Measurements from ENCODE around the gene BNIPL.

The BNIPL gene

DNA sequence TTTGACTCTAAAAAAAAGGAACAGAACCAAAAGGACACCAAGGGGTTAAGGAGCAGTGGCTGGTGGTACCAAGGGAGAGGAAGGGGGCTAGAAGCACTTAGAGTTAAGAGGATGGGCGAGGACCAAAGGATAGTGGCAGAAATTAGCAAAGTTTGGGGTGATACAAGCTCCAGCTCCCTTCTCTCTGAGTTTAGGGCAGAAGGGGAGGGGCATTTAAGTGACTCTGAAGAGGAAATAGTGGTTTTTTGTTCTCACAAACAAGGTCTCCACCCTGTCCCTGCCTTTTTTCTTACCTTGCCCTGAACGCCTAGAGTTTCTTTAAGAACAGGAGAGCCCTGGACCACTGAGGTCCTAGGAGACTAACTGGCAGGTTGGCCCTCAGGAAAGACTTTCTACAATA, 19.8 kb downstream of the BNIPL start:
- TF ChIP-seq SUZ12 (IDR thresholded peaks at IDR 0.05; ENCODE audit: extremely low read depth, insufficient read depth, insufficient read length) (no peak), ZNF274 (IDR thresholded peaks at IDR 0.05; ENCODE audit: low read depth, low read length) (no peak)
- DNase-seq (ENCODE audit: low read depth, low spot score) = no peak
- Histone ChIP-seq H3K27me3 (ENCODE audit: insufficient read depth, insufficient read length) (no peaks in the 10 kb centered on the region), H3K36me3 (ENCODE audit: insufficient read depth, insufficient read length, low read length) (peaks cover 68% of the 10 kb centered on the region), H3K4me1 (ENCODE audit: insufficient read depth, insufficient read length) (peaks cover 20% of the 10 kb centered on the region), H3K9me3 (ENCODE audit: insufficient read depth, low read length) (no peaks in the 10 kb centered on the region), H3K4me3 (ENCODE audit: insufficient read length, low read depth) (no peak overlapping the region), H3K9ac (ENCODE audit: insufficient read length, low read depth) (peak overlapping the region; percentile 37)

DNA sequence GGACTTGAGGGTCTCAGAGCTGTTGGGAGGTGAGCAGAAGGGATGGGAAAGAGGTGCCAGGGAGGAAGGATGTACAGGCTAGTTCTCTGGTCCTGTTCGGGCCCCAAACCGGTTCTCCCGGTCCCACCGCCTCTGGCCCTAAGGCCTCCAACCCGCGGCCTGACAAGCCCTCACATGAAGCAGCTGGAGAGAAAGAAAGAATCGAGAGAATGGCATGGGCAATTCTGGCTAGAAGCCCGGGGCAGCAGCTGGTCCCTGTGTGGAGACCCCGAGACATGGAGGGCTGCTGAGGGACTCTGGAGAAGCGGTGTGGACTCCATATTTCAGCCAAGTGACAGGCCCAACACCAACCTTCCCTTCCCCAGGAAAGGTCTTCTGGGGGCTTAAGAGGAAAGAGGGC, 22.3 kb downstream of the BNIPL start:
- H3K4me3 ChIP-seq (ENCODE audit: insufficient read length, low read depth) = peak overlapping the region; percentile 90
- TF ChIP-seq ZNF274 (IDR thresholded peaks at IDR 0.05; ENCODE audit: low read depth, low read length) (no peak), YY1 (IDR thresholded peaks at IDR 0.05; ENCODE audit: insufficient read depth, insufficient read length) (no peak), SUZ12 (IDR thresholded peaks at IDR 0.05; ENCODE audit: extremely low read depth, insufficient read depth, insufficient read length) (no peak)
- peaks cover 52% of the 10 kb centered on the region for H3K36me3 ChIP-seq (ENCODE audit: insufficient read depth, insufficient read length, low read length)
- H3K9ac ChIP-seq (ENCODE audit: insufficient read length, low read depth) = peak overlapping the region; percentile 98
- H3K4me1 ChIP-seq (ENCODE audit: insufficient read depth, insufficient read length) = peaks cover 20% of the 10 kb centered on the region
- no peak for DNase-seq (ENCODE audit: low read depth, low spot score)
- no peaks in the 10 kb centered on the region for H3K27me3 ChIP-seq (ENCODE audit: insufficient read depth, insufficient read length)
- H3K9me3 ChIP-seq (ENCODE audit: insufficient read depth, low read length) = no peaks in the 10 kb centered on the region

DNA sequence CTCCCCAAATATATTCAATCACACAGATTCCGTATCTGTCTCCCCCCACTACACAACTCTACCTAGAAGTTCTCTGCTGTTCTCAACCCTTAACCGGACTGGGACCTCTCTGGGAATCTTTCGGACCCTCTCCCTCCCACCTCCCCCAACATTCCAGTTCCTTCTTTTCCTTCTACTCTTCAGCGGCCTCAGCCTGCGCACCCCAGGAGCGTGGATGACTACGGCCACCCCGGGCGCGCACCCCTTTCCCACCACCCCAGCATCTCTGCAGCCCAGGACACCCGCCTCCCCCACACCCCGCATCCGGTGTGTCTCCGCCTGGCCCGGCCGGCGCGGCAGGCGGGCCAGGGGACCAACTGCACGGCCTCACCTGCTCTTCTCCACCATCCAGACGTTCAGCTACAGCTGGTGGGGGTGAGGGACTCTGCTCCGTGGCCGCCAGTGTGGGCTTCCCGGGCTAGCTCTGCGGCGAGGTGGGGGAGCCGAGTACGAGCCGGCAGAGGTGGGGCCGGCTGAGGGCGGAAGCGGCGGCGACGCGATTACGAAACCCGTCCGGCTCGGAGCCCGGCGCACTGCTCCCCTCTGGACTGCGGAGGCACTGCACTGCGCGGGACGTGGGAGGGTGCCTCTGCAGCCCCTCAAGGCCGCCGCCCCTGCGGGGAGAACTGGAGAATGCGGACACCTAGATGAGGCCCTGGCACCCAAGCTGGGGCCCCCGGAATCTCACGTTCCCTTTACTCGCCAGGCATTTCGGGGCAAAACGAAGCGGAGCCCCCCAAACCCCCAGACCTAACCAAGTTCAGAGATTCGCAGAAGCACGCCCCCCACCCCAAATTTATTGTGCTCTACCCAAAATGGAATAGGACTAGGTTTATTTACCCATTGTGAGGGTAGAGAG, 23.0 kb downstream of the BNIPL start, which contains the start of gene CDC42SE1:
CDC42SE1 (minus strand) TSS at position 514 of the 898 bp plus-strand sequence. CDS start 3,892 bp downstream, outside the sequence.
- DNase-seq (ENCODE audit: low read depth, low spot score) = peak; percentile 84
- Histone ChIP-seq H3K9me3 (ENCODE audit: insufficient read depth, low read length) (no peaks in the 10 kb centered on the region), H3K4me3 (ENCODE audit: insufficient read length, low read depth) (peak within 1 kb of the TSS; percentile 90), H3K36me3 (ENCODE audit: insufficient read depth, insufficient read length, low read length) (peaks cover 50% of the 10 kb centered on the region), H3K27me3 (ENCODE audit: insufficient read depth, insufficient read length) (no peaks in the 10 kb centered on the region), H3K4me1 (ENCODE audit: insufficient read depth, insufficient read length) (peaks cover 20% of the 10 kb centered on the region), H3K9ac (ENCODE audit: insufficient read length, low read depth) (peak within 1 kb of the TSS; percentile 98)
- TF ChIP-seq YY1 (IDR thresholded peaks at IDR 0.05; ENCODE audit: insufficient read depth, insufficient read length) = no peak
- TF ChIP-seq SUZ12 (IDR thresholded peaks at IDR 0.05; ENCODE audit: extremely low read depth, insufficient read depth, insufficient read length) = no peak
- TF ChIP-seq ZNF274 (IDR thresholded peaks at IDR 0.05; ENCODE audit: low read depth, low read length) = no peak

DNA sequence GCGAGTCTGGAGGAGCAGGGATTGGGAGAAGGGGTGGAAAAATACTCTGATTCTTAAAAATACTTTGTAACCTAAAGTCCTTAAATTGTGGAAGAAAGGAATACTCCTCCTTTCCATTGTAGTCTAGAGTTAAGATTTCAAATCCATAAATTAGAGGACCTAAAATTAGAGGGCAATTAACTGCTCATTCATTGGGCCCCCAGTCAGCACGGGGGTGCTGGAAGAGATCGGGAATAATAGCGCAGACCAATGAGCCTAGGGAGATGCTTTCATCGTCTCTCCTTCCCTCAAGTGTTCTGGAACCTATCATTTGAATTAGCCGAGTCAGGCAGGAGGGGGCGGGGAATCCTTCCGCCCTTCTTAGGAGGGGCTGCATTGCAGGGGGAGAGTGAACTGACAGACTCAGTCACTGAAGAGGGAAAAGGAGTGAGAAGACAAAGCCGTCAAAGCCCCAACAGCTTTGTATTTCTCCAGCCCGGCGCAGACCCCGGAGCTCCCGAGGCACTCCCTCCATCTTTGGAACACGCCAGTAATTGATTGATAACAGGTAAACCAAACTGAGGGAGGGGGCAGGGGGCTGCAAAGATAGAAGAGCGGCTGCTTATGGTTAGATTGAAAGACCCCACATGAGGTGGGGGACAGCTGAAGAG, 23.7 kb downstream of the BNIPL start, which contains the start of gene MLLT11:
MLLT11 (plus strand) TSS at position 391 of the 650 bp plus-strand sequence. CDS start 6,828 bp downstream, outside the sequence.
- no peak for TF ChIP-seq SUZ12 (IDR thresholded peaks at IDR 0.05; ENCODE audit: extremely low read depth, insufficient read depth, insufficient read length)
- peak within 1 kb of the TSS; percentile 90 for H3K4me3 ChIP-seq (ENCODE audit: insufficient read length, low read depth)
- peaks cover 46% of the 10 kb centered on the region for H3K36me3 ChIP-seq (ENCODE audit: insufficient read depth, insufficient read length, low read length)
- peak within 1 kb of the TSS; percentile 98 for H3K9ac ChIP-seq (ENCODE audit: insufficient read length, low read depth)
- no peaks in the 10 kb centered on the region for H3K27me3 ChIP-seq (ENCODE audit: insufficient read depth, insufficient read length)
- DNase-seq (ENCODE audit: low read depth, low spot score) = peak; percentile 92
- H3K4me1 ChIP-seq (ENCODE audit: insufficient read depth, insufficient read length) = peaks cover 22% of the 10 kb centered on the region
- H3K9me3 ChIP-seq (ENCODE audit: insufficient read depth, low read length) = no peaks in the 10 kb centered on the region

DNA sequence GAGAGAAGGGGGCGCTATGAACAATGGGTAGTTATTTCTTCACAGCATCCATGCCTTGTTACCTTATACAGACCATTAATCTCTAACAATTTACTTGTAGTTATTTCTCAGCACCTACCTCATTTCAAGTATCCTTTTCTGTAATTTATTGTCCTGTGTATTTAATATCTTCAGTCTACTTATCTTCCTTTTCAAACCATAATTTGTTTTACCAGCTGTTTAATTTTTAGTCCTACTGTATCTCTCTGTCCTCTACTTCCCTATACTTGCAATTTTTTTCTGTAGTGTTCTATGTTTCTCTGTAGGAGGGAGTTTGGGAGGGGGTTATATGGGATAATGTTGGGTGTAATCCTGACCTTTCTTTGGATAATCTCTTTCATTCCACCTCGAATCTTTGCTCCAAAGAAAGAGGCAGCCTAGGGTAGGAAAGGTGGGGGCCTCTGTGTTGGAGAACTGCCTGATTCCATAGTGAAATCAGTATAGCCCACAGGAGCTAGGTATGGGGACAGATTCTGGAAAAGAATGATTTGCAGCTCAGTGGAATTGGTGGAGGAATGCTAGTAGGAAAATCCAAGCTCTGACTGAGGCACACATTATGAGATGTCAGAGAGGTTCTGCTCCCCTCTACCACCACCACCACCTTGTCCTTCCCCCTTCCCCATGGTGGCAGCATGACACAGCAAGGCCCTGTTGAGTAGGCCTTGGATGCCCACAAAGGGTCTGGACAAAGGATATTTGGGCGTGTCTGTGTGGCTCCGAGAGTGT, 24.5 kb downstream of the BNIPL start:
- Histone ChIP-seq H3K9ac (ENCODE audit: insufficient read length, low read depth) (peak overlapping the region; percentile 98), H3K9me3 (ENCODE audit: insufficient read depth, low read length) (no peaks in the 10 kb centered on the region), H3K27me3 (ENCODE audit: insufficient read depth, insufficient read length) (no peaks in the 10 kb centered on the region), H3K36me3 (ENCODE audit: insufficient read depth, insufficient read length, low read length) (peaks cover 46% of the 10 kb centered on the region), H3K4me3 (ENCODE audit: insufficient read length, low read depth) (peak overlapping the region; percentile 90), H3K4me1 (ENCODE audit: insufficient read depth, insufficient read length) (peaks cover 16% of the 10 kb centered on the region)
- no peak for DNase-seq (ENCODE audit: low read depth, low spot score)
- TF ChIP-seq YY1 (IDR thresholded peaks at IDR 0.05; ENCODE audit: insufficient read depth, insufficient read length) = no peak

DNA sequence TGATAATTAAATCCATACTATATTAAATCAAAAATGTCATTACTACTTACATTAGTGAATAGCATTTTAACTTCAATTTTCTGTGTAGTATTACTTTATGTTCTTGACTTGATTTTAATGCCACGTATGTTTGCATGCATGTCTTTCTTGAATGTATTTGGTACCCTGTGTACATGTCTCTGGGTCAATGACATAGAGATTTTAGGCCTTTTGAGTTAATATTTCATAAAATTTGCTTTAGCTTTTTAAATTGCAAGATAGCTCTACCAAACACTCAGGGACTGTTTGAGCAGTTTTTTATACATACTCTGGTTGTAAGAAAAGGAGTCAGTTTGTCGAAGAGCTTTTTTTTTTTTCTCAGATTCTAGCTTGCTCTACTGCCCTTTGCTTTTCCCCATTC, 25.3 kb downstream of the BNIPL start:
- Histone ChIP-seq H3K4me3 (ENCODE audit: insufficient read length, low read depth) (peak overlapping the region; percentile 90), H3K9me3 (ENCODE audit: insufficient read depth, low read length) (no peaks in the 10 kb centered on the region), H3K36me3 (ENCODE audit: insufficient read depth, insufficient read length, low read length) (peaks cover 44% of the 10 kb centered on the region), H3K4me1 (ENCODE audit: insufficient read depth, insufficient read length) (peaks cover 9% of the 10 kb centered on the region), H3K27me3 (ENCODE audit: insufficient read depth, insufficient read length) (no peaks in the 10 kb centered on the region), H3K9ac (ENCODE audit: insufficient read length, low read depth) (peak overlapping the region; percentile 39)
- no peak for DNase-seq (ENCODE audit: low read depth, low spot score)
- no peak for TF ChIP-seq YY1 (IDR thresholded peaks at IDR 0.05; ENCODE audit: insufficient read depth, insufficient read length)
- no peak for TF ChIP-seq SUZ12 (IDR thresholded peaks at IDR 0.05; ENCODE audit: extremely low read depth, insufficient read depth, insufficient read length)
- no peak for TF ChIP-seq ZNF274 (IDR thresholded peaks at IDR 0.05; ENCODE audit: low read depth, low read length)

All from NT2/D1 (cell line).